Vagina (tissue), 2 donors: ENCODE results near the gene FCHSD2. TPM values are rescaled to one million over a fixed set of nuclear protein-coding genes. Genes with fewer than 3 reads are reported as not detected.

ENCODE experiments used
- DNase-seq, 2 donors: peaks; one replicate each; pipeline ENCODE4 v3.0.0-alpha.2; 2017; ENCODE audit errors: extremely low spot score in 2 of 2
- H3K27ac ChIP-seq: fragments of 200-600 bp; sonication (generic); one replicate; pipeline ENCODE4 v1.5.1; 2019
- H3K27me3 ChIP-seq: fragments of 200-600 bp; sonication (generic); one replicate; pipeline ENCODE4 v1.5.1; 2019
- H3K36me3 ChIP-seq, 2 donors: fragments of 200-600 bp; sonication (generic); one replicate each; pipeline ENCODE4 v1.5.1; 2017 to 2019
- H3K4me1 ChIP-seq: fragments of 200-600 bp; sonication (generic); one replicate; pipeline ENCODE4 v1.5.1; 2019
- H3K4me3 ChIP-seq, 2 donors: fragments of 200-600 bp; sonication (generic); 1 replicate in 1 of 2; 2 replicates in 1 of 2; pipeline ENCODE4 v1.5.1; 2016 to 2019
- H3K9me3 ChIP-seq: fragments of 200-600 bp; sonication (generic); one replicate; pipeline ENCODE4 v1.5.1; 2019
- CTCF ChIP-seq, 3 experiments: fragments of 450-650 bp in 2 of 3; fragments of 200-600 bp in 1 of 3; sonication (generic) in 1 of 3; IDR thresholded peaks; one replicate each; pipeline ENCODE4 v1.5.1; 2017 to 2019; ENCODE audit warnings: antibody characterized with exemption in 3 of 3, mild to moderate bottlenecking in 2 of 3, moderate library complexity in 2 of 3
- POLR2A ChIP-seq, 2 donors: fragments of 450-650 bp; IDR thresholded peaks; one replicate each; pipeline ENCODE4 v1.6.1; 2017; ENCODE audit warnings: antibody characterized with exemption in 2 of 2, mild to moderate bottlenecking in 2 of 2, moderate library complexity in 2 of 2
- POLR2AphosphoS5 ChIP-seq, 2 donors: sonication (generic); formaldehyde crosslinking; IDR thresholded peaks; one replicate each; pipeline ENCODE4 v1.9.0; 2017; ENCODE audit warnings: antibody characterized with exemption in 2 of 2, mild to moderate bottlenecking in 2 of 2, low read depth in 1 of 2; ENCODE audit not compliant: insufficient read depth in 1 of 2
- intact Hi-C: fragments of 100-400 bp; cut with DNase I; formaldehyde crosslinking; loops from one replicate; pipeline ENCODE4 v1.15.1; 2023
- total RNA-seq: library from RNA; depleted of rRNA; stranded (reverse); fragments of >200 nt; gene quantifications from one replicate; pipeline ENCODE4 v1.2.3, GENCODE V29; 2016

Gene FCHSD2
- total RNA-seq, 1 donor from 2014 or later, result 15.7 TPM

GRCh38 chr11:72974487-72975205 is 167.5 kb downstream of the FCHSD2 start:
- Histone ChIP-seq H3K9me3 (no peaks in the 10 kb centered on the region), H3K27me3 (no peaks in the 10 kb centered on the region), H3K36me3 (peaks cover 0 to 4% of the 10 kb centered on the region in 2 donors), H3K27ac (no peak overlapping the region), H3K4me1 (no peaks in the 10 kb centered on the region), H3K4me3 (no peak overlapping the region)
- intact Hi-C loops, result no loop called here
- DNase-seq, result no peak
- TF ChIP-seq CTCF (IDR thresholded peaks at IDR 0.05), result no peak
- no peak for TF ChIP-seq POLR2AphosphoS5 (IDR thresholded peaks at IDR 0.05; ENCODE audit: insufficient read depth in 1 of 2, low read depth in 1 of 2)
- no peak for TF ChIP-seq POLR2A (IDR thresholded peaks at IDR 0.05)

GRCh38 chr11:72972496-72973128 is 169.5 kb downstream of the FCHSD2 start:
- no peaks in the 10 kb centered on the region for H3K9me3 ChIP-seq
- no peaks in the 10 kb centered on the region for H3K4me1 ChIP-seq
- H3K36me3 ChIP-seq, result no peaks in the 10 kb centered on the region
- H3K27ac ChIP-seq, result no peak overlapping the region
- no peak for TF ChIP-seq CTCF (IDR thresholded peaks at IDR 0.05)
- TF ChIP-seq POLR2A (IDR thresholded peaks at IDR 0.05), result no peak
- no peak for TF ChIP-seq POLR2AphosphoS5 (IDR thresholded peaks at IDR 0.05; ENCODE audit: insufficient read depth in 1 of 2, low read depth in 1 of 2)
- no peak for DNase-seq
- intact Hi-C loops, result no loop called here
- no peak overlapping the region for H3K4me3 ChIP-seq
- no peaks in the 10 kb centered on the region for H3K27me3 ChIP-seq

GRCh38 chr11:72971192-72971967 is 170.7 kb downstream of the FCHSD2 start:
- no peak overlapping the region for H3K4me3 ChIP-seq
- H3K27ac ChIP-seq, result no peak overlapping the region
- H3K9me3 ChIP-seq, result no peaks in the 10 kb centered on the region
- no peak for DNase-seq
- TF ChIP-seq POLR2A (IDR thresholded peaks at IDR 0.05), result no peak
- no peak for TF ChIP-seq POLR2AphosphoS5 (IDR thresholded peaks at IDR 0.05; ENCODE audit: insufficient read depth in 1 of 2, low read depth in 1 of 2)
- TF ChIP-seq CTCF (IDR thresholded peaks at IDR 0.05), result no peak
- intact Hi-C loops, result no loop called here
- H3K36me3 ChIP-seq, result no peaks in the 10 kb centered on the region
- no peaks in the 10 kb centered on the region for H3K4me1 ChIP-seq
- H3K27me3 ChIP-seq, result no peaks in the 10 kb centered on the region

GRCh38 chr11:72970557-72971118 is 171.5 kb downstream of the FCHSD2 start:
- no peak overlapping the region for H3K27ac ChIP-seq

More at GRCh38 chr11:72970557-72971118, 171.5 kb downstream of the FCHSD2 start:
- Histone ChIP-seq H3K4me3 (no peak overlapping the region), H3K27me3 (no peaks in the 10 kb centered on the region), H3K36me3 (no peaks in the 10 kb centered on the region), H3K4me1 (no peaks in the 10 kb centered on the region), H3K9me3 (no peaks in the 10 kb centered on the region)
- TF ChIP-seq POLR2AphosphoS5 (IDR thresholded peaks at IDR 0.05; ENCODE audit: insufficient read depth in 1 of 2, low read depth in 1 of 2) (no peak), POLR2A (IDR thresholded peaks at IDR 0.05) (no peak), CTCF (IDR thresholded peaks at IDR 0.05) (no peak)
- DNase-seq, result no peak
- intact Hi-C loops, result no loop called here
